Measurements from ENCODE around the gene PLCB3.

The PLCB3 gene

DNA sequence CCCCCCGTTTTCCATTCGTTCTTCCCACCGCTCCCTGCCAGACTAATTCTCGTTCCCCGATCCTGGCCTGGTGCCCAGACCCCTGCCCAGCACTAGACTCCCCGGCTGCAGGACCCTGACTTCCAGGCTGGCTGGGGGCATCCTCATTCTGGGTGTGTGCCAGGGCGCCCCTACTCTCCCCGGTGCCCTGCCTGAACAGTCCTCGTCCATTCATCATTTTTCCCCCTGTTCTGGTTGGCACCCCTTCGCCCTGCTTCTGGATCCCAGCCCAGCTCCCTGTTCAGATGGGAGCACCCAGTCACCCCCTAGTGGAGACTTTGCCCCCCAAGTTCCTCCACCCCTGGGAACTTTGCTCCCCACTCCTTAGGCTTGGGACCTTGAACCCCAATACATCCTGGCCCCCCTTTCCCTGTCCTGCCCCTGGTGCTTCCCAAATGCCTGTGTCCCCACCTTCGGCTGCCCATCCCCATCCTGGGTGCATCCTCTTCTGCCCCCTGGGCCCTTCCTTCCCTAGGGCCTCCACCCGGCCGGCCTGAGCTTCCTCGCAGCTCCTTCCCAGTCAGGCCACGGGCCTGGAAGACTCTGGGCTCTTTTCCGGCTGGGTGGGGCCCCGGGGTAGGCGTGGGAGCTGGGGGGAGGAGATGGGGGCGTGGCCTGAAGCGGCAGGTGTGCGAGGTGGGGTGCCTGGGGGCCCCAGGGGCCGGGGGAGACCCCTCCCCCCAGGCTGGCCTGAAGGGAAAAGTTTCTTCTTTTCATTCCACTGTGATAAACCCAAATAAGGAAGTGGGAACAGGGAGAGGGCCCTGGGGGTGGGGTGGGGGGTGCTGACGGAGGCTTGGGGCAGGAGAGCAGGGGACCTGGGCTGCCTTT, 908 bp downstream of the PLCB3 start:
- TF ChIP-seq, protein P1, sequence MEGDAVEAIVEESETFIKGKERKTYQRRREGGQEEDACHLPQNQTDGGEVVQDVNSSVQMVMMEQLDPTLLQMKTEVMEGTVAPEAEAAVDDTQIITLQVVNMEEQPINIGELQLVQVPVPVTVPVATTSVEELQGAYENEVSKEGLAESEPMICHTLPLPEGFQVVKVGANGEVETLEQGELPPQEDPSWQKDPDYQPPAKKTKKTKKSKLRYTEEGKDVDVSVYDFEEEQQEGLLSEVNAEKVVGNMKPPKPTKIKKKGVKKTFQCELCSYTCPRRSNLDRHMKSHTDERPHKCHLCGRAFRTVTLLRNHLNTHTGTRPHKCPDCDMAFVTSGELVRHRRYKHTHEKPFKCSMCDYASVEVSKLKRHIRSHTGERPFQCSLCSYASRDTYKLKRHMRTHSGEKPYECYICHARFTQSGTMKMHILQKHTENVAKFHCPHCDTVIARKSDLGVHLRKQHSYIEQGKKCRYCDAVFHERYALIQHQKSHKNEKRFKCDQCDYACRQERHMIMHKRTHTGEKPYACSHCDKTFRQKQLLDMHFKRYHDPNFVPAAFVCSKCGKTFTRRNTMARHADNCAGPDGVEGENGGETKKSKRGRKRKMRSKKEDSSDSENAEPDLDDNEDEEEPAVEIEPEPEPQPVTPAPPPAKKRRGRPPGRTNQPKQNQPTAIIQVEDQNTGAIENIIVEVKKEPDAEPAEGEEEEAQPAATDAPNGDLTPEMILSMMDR (IDR thresholded peaks at IDR 0.05; ENCODE audit: insufficient read depth, low read depth, low read length, missing control alignments) = peak; percentile 34
- peak overlapping the region; percentile 90 for H3K4me3 ChIP-seq (ENCODE audit: low read length)
- peak; percentile 72 for DNase-seq (ENCODE audit: low read depth)

DNA sequence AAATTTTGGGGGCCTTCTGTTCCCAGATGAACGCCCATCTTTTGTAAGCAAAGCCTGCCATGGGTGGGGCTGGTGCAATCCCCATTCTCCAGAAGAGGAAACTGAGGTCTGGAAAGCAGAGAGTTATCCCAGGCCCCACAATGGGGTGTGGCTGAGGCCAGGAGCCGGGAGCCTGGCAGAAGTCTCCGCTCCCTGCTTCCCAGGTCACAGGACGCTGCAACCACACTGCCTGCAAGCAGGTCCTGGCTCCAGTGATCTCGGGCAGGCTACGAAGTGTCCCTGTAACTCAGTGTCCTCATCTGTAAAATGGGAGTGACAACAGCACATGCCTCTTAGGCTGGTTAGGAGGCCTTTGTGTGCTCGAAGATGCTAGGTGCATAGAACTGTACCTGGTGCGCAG, 1.7 kb downstream of the PLCB3 start:
- DNase-seq (ENCODE audit: low read depth) = no peak
- H3K4me3 ChIP-seq (ENCODE audit: low read length) = peak overlapping the region; percentile 90
- TF ChIP-seq, protein P1 (IDR thresholded peaks at IDR 0.05; ENCODE audit: insufficient read depth, low read depth, low read length, missing control alignments) = no peak

DNA sequence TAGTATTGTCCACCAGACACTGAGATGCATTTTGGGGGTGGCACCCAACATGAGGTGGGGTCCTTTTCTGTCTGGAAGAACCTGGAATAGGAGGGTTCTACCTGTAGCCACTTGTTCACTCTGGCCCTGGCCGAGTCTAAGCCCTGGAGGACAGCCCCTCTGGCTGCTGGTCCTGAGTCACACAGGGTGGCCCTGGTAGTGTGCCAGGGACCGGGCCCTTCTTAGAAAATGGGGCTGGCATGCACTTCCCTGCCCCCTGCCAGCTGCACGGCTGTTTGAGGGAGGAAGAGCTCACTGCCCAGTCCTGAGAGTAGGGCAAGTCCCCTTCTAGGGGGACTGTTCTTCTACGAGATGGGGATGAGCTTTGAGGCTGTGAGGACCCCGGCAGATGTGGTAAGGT, 2.2 kb downstream of the PLCB3 start:
- no peak overlapping the region for H3K4me3 ChIP-seq (ENCODE audit: low read length)
- TF ChIP-seq, protein P1 (IDR thresholded peaks at IDR 0.05; ENCODE audit: insufficient read depth, low read depth, low read length, missing control alignments) = no peak
- no peak for DNase-seq (ENCODE audit: low read depth)

DNA sequence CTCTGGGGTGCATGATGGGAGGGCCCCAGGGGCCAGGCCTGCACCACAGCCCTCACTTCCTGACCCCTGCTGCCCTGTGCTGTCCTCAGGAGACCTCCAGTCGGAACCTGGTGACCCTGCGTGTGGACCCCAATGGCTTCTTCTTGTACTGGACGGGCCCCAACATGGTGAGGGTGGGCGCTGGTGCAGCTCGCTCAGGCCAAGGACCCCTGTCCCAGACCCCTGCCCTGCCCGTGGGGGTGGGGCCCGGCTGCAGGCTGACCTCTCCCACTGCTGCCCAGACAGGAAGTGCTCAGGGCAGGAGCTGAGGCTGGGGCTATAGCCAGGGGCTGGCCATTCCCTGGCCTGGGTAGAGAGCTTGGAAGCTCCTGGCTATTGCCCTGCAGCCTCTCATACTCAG, 3.0 kb downstream of the PLCB3 start:
- no peak overlapping the region for H3K4me3 ChIP-seq (ENCODE audit: low read length)
- TF ChIP-seq, protein P1 (IDR thresholded peaks at IDR 0.05; ENCODE audit: insufficient read depth, low read depth, low read length, missing control alignments) = no peak

DNA sequence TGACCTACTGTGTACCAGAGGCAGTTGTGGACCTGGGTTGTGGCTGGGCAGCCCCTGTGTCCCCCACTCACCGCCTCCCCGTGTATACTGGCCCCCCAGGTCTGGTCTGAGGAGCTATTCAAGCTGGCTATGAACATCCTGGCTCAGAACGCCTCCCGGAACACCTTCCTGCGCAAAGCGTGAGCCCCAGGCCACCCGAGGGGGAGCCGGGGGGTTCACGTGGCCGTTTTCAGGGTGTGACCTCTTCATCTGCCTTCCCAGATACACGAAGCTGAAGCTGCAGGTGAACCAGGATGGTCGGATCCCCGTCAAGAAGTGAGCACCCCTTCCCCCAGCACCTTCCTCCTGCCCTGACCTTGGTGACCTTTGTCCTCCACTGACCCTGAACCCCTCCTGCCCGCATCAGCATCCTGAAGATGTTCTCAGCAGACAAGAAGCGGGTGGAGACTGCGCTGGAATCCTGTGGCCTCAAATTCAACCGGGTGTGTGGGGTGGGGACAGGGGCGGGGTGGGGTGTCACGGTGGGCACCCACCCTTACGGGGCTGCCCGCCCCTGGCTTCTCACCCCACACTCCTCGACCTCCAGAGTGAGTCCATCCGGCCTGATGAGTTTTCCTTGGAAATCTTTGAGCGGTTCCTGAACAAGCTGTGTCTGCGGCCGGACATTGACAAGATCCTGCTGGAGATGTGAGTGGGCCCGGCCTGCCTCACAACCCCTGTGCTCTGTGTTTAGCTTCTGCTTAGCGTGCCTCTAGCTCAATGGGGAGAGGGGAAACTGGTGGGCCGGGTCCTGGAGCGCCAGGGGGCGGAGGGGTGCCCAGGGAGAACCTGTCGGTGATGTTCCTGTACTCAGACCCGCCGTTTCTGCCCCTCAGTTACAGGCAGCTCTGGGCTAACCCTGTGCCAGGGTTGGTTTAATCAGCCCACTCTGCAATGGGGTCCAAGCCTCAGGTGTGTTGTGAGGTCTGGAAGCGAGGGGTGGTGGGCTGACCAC, 4.1 kb downstream of the PLCB3 start:
- DNase-seq (ENCODE audit: low read depth) = no peak
- TF ChIP-seq, protein P1 (IDR thresholded peaks at IDR 0.05; ENCODE audit: insufficient read depth, low read depth, low read length, missing control alignments) = no peak
- no peak overlapping the region for H3K4me3 ChIP-seq (ENCODE audit: low read length)

More for the DNA sequence above, 3.0 kb downstream of the PLCB3 start:
- no peak for DNase-seq (ENCODE audit: low read depth)

DNA sequence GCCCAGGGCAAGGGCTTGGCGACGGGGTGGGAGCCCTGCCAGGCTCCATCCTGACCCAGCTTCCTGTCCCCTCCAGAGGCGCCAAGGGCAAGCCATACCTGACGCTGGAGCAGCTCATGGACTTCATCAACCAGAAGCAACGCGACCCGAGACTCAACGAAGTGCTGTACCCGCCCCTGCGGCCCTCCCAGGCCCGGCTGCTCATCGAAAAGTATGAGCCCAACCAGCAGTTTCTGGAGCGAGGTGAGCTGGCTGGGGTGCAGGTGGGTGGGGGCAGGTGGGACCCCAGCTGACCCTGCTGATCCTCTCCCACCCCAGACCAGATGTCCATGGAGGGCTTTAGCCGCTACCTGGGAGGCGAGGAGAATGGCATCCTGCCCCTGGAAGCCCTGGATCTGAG, 5.0 kb downstream of the PLCB3 start:
- no peak for DNase-seq (ENCODE audit: low read depth)
- TF ChIP-seq, protein P1 (IDR thresholded peaks at IDR 0.05; ENCODE audit: insufficient read depth, low read depth, low read length, missing control alignments) = no peak
- H3K4me3 ChIP-seq (ENCODE audit: low read length) = no peak overlapping the region

Measured in epithelial cell of esophagus (primary cell).